ENCODE results near the gene STAC2.
"Not testable (repeated sequence)": the region's sequence is repeated elsewhere in the genome, so short reads cannot be mapped to it uniquely, and the experiment has no call there.

The STAC2 gene

DNA sequence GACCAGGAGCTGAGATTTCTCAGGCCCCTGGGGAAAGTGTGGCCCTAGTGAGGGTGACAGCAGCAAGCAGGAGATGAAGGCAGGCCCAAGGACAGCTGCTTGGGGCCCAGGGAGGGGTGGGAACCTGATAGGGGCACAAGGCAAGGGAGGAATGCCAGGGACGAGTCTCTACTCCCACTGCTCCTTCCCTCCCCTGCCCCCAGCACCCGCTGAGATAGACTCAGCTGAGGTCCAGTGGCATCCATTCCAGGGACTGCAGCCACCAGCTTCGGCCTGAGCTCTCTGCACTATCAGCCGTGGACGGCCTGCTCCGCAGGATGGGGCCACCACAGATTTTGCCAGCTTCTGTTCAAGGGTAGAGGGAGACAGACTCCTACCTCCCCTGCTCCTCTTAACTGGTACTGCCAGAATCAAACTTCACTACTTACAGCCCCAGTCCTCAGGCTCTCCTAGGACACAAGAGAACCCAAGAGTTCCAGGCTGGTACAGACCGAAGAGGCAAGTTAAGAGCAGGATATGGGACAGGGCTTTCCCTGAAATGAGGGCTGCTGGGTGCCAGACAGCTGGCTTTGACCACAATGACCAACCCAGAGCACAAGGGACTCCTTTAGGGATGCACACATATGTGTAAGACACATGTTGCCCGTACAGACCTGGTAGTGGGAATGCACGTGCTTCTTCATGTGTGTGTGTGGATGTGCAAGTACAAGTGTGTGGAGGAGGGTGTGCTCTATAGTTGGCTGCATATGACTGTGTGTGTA is 33.8 kb downstream of the STAC2 start:
- no peak for DNase-seq (ENCODE audit: low read depth in 1 of 2, low spot score in 1 of 2)

DNA sequence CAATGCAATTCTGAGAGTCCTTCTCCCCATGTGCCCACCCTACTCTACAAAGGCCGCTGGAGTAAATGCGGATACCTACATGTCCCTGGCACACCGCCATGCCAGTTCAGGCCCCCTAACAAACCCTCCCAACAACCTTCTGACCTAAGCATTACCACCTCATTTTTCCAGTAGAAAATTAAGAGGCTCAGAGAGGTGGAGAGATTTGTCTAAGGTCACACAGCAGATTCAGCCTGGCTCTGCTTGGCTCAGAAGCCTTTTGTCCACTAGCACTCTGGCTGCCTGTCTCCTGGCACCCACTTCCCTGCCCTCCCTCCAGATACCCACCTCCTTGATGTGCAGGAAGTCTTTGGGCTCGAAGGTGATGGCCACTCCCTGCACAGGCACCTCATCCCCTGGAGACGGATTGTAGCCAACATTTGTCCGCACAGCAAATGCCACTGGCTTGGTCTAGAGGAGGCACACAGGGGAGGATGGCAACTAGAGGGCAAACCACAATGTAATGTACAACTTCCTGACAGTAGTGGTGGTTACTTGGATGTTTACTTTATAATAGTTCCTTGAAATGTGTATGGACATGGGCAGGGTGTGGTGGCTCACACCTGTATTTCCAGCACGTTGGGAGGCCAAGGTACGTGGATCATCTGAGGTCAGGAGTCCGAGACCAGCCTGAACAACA is 38.5 kb downstream of the STAC2 start:
- DNase-seq (ENCODE audit: low read depth in 1 of 2, low spot score in 1 of 2): no peak

DNA sequence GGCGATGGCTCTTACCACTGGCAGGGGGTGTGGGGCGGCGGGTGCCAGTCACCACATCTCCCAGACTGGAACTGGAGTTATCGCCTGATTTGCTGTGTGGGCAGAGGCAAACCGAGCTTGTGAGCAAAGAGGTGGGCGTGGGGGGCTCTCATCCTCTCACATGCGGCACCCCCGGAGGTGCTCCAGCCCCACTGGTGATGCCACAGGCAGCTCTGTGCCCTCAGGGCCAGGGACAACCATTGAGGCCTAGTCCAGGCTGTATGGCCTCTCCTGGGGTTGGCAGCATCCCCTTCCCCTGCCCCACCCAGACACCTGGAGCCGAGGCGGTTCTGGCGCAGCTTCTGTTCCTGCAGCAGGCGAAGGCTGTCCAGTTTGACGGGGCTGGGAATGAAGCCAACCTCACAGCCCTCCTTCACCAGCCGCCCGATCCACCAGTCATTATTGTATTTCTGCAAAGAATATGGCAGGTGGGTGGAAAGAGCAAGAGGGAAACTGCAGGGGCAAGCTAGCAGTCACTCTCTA is 39.2 kb downstream of the STAC2 start:
- no peak for DNase-seq (ENCODE audit: low read depth in 1 of 2, low spot score in 1 of 2)

DNA sequence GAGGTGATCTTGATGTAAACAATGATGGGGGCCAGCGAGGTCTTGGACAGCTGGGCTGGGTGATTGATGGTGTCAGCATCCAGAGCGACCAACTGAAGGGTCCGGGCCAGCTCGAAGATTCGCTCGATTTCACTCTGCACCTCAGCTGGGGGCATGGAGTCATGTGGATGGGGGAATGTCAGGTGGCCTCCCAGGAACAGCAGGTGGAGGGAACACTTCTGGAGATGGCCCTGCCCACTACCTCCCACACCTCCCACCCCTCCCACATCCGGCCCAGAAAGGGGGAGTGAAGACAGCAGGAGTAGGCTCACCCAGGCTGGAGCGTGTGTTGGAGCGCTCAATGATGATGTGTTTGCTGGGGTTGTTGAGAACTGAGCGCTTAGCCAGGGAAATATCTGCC is 42.0 kb downstream of the STAC2 start:
- no peak for DNase-seq (ENCODE audit: low read depth in 1 of 2, low spot score in 1 of 2)

DNA sequence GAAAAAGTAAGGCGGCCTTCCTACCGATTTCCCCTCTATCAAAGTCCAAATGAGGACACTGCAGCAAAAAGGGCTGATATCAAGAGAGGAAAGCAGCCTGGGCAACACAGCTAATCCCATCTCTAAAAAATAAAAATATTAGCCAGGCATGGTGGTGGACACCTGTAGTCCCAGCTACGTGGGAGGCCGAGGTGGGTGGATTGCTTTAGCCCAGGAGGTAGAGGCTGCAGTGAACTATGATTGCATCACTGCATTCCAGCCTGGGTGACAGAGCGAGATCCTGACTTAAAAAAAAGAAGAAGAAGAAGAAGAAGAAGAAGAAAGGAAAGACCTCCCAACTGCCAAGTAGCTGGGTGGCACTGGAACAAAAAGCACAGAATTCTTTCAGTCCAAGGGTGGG is 42.7 kb downstream of the STAC2 start:
- no peak for DNase-seq (ENCODE audit: low read depth in 1 of 2, low spot score in 1 of 2)

DNA sequence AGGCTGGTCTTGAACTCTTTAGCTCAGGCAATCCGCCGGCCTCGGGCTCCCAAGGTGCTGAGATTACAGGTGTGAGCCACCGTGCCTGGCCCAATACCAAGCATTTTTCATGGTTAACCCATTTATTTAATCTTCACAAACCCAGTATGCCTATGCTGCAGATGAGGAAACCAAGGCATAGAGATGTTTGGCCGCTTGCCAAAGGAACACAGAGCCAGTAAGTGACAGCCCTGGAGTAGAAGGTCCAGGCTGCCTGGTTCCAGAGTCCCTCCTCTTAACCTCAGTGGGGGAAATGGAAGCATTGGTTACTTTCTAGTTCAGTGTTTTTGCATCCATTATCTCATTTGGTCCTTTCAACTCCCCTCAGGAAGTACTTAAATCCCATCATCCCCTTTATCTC is 44.4 kb downstream of the STAC2 start:
- DNase-seq (ENCODE audit: low read depth in 1 of 2, low spot score in 1 of 2): no peak

DNA sequence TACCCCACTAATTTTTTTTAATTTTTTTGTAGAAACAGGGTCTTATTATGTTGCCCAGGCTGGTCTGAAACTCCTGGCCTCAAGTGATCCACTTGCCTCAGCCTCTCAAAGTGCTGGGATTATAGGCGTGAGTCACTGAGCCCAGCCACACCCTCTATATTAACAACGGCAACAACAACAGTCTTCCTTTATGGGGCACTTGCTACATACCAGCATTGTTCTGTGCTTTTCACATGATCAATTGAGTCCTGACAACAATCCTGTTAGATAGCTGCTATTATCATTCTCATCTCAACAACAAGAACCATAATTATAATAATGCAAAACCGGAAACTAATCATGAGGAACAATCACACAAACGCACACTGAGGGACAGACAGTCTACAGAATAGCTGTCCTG is 47.2 kb downstream of the STAC2 start:
- no peak for DNase-seq (ENCODE audit: low read depth in 1 of 2, low spot score in 1 of 2)

DNA sequence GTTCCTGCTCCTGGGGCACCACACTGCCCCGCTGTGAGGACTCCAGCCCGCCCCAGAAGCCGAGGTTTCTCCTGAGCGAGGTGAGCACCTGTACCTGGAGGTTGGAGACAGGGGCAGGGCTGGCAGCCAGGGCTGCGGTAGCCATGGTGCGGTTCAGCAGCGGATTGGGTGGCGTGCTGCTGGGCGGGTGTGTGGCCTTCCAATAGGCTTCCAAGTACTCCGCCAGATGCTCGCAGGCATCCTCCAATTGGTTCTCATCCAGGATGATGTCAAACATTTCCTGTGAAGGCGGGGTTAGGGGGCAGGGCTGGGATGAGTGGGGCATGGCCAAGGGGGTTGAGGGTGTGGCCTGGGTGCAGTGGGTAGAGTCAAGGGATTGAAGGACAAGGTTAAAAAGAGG is 48.5 kb downstream of the STAC2 start:
- DNase-seq (ENCODE audit: low read depth in 1 of 2, low spot score in 1 of 2): no peak

DNA sequence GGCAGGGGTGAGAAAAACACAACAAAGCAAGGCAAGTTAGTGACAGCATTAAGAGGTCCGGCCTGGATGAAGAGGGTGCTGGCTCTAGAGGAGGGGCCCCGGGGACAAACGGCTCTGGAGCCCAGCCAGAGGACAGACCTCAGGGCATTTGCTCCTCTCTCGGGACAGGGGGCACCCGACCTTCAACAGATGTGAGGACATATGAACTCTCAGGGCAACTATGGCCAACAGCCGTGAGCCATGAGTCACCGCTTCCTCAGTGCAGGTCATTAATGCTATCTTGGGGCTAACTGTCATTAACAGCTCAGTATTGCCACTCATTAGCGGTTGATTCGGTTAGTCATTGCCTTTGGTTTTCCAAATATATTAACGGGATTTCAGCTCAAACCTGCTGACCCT is 50.1 kb downstream of the STAC2 start:
- no peak for DNase-seq (ENCODE audit: low read depth in 1 of 2, low spot score in 1 of 2)

DNA sequence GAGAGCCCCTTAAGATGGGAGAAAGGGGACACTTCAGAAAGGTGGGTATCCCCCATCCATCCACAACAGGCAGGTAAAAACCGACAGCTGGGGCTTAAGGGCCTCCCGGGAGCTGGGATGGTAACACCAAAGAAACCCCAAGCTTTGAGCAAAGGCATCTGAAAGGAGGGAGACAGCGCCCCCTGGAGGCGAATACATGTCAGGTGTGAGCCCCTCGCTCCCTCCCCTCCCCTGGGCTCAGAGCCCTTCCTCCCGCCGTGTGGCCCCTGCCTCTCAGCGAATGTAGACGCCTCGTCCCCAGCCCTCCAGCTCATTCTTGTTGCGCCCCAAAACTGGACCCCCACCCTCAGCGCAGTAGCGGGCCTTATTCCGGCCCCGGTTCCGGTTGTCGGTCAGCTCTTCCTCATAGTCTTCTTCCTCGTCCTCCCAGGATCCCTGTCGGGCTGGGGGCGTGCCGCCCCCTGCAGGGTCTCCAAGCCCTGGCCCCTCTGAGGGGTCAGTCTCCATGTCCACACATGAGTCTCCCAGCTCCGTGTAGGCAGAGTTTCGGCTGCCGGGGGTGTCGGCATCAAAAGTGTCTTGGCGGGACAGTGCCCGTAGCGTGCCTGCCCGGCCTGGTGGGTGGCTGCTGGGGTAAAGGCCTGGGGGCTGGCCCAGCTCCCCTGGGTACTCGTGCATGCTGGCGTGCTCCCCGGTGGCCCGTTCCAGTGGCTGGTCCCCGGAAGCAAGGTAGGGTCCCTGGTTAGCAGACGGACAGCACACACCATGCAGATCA is 50.6 kb downstream of the STAC2 start:
- DNase-seq (ENCODE audit: low read depth in 1 of 2, low spot score in 1 of 2): peak; percentile 65 to 66

DNA sequence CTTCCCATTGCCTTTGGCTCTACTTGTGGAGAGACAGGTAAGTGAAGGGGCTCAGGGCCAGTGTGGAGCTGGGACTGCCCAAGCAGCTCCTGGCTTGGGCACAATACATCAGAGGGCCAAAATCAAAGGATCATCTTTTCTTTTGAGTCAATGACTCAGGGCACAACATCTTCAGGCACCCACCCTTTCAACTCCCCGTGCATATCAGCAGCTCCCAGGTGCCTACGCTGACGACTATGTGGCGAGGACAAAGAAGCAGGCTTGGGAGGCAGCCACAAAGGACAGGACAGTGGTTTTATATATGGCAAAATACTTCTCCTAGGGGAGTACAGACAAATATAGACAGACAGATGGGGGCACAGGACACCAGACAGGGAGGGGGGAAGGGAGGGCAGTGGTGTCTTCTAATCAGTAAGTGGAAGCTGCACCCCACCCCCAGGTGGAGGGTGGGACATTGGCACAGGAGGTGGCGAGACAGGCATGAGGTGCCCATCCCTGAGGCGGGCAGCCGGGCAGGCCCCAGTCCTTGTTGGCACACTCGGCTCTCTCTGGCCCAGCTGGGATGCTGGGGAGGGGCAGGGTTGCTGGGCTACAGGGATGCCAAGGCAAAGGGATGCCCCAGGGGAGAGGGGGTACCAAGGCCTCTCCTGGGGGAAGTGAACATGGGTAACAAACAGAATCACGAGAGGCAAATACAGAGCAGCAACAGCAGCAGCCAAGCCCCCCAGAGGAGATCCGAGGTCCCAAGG is 52.0 kb downstream of the STAC2 start:
- DNase-seq (ENCODE audit: low read depth in 1 of 2, low spot score in 1 of 2): no peak

DNA sequence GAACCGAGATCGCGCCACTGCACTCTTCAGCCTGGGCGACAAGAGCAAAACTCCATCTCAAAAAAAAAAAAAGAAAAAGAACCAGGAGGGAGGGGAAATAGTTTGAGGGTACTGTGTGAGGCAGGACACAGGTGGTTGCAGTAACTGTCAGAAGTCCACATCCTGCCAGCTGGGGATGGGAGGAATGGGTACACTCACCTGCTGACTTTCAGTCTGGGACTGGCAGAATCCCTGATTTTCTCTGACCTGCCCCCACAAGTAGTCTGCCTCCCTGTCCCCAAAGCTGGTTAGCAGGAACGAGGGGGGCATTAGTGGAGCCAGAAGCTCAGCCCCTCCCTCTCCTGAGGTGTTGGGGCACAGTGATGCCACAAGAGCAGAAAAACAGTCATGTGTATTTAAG is 52.7 kb downstream of the STAC2 start:
- DNase-seq (ENCODE audit: low read depth in 1 of 2, low spot score in 1 of 2): no peak

DNA sequence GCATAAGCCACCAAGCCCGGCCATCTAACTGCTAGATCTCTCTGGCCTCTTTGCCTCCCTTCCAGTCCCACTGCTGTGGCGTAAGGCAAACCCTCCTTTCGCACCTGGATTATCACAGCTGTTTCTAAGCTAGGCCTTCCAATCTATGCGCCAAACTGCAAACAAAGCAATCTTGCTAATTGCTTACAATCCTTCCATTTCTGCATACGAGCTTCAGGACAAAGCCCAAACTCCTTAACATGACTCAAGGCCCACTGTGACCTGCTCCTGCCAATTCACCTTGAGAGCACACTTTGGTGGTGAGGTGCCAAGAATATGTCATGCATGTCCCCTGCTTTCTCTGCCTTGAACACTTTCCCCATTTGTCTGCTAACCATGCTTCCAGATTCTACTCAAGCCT is 53.8 kb downstream of the STAC2 start:
- no peak for DNase-seq (ENCODE audit: low read depth in 1 of 2, low spot score in 1 of 2)

DNA sequence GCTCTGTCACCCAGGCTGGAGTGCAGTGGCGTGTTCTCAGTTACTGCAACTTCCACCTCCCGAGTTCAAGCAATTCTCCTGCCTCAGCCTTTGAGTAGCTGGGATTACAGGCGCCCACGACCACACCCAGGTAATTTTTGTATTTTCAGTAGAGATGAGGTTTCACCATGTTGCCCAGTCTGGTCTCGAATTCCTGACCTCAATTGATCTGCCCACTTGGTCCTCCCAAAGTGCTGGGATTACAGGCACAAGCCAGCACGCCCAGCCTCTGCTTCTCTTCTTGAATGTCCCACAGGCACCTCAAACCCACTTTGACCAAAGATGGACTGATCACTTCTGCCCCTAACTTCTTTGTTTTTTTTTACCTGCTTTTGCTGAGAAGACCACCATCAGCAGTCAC is 55.2 kb downstream of the STAC2 start:
- DNase-seq (ENCODE audit: low read depth in 1 of 2, low spot score in 1 of 2): no peak

DNA sequence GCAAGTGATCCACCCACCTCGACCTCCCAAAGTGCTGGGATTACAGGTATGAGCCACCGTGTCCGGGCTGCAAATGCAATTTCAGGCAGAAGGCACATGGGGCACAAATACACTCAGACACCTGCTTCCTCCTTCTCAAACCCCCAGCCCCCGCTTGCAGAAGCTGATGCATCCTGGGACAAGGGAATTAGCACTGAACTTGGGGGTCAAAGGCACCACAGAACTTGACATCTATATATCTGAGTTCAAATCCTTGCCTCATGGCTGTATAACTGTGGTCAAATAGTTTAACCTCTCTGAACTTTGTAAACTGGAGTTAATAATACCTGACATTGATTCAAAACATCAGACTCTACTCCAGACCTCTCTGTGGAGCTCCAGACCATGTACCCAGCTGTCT is 55.6 kb downstream of the STAC2 start:
- DNase-seq (ENCODE audit: low read depth in 1 of 2, low spot score in 1 of 2): no peak

DNA sequence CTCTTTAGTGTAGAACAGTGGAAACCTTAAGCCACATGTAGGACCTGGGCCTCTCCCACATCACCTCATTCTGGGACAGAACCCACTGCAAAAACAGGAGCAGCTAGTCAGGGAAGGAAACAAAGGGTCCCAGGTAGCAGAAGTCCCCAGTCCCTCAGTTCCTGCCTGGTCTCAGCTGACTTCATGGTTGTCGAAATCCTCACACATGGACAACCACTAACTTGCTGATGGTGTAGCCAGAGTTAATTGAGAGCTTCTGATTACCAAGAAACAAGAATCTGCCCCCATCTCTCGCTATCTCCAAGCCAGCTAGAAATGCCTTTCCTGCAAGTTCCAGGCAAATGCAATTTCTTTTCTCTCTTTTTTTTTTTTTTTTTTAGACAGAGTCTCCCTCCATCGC is 56.2 kb downstream of the STAC2 start:
- no peak for DNase-seq (ENCODE audit: low read depth in 1 of 2, low spot score in 1 of 2)

DNA sequence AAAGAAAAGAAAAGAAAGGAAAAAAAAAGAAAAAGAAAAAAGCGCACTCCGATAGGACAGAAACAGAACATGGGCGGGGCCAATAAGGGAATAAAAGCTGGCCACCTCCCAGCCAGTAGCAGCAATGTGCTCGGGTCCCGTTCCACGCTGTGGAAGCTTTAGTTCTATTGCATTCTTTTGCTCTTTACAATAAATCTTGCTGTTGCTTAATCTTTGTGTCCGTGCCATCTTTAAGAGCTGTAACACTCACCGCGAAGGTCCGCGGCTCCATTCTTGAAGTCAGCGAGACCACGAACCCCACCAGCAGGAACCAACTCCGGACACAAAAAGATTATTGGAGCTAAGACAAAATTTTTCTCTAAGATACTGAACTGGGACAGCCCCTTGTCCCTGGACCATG is 56.6 kb downstream of the STAC2 start:
- DNase-seq (ENCODE audit: low read depth in 1 of 2, low spot score in 1 of 2): no peak

DNA sequence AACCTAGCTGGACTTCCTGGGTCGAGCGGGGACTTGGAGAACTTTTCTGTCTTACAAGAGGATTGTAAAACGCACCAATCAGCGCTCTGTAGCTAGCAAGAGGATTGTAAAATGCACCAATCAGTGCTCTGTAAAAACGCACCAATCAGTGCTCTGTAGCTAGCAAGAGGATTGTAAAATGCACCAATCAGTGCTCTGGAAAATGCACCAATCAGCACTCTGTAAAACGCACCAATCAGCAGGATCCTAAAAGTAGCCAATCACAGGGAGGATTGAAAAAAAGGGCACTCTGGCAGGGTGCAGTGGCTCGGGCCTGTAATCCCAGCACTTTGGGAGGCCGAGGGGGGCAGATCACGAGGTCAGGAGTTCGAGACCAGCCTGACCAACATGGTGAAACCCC is 57.2 kb downstream of the STAC2 start:
- not testable (repeated sequence) for DNase-seq (ENCODE audit: low read depth in 1 of 2, low spot score in 1 of 2)

DNA sequence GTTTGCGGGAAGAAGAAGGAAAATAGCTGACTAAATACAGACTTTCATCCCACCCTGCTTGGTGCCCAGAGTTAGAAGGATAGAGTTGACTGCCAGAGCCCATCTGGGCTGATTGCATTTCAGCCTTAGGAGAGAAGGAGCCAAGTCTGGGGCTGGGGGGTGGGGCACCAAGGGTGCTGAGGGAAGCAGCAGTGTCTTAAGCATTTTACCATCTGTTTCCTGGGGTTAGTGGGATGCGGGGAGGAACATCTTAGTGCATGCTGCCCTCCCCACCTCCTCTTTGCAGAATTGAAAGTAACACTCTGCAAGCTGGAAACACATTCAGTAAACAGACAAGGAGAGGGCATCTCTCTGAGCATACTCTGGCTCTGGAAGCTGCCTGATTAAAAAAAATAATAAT is 58.3 kb downstream of the STAC2 start:
- no peak for DNase-seq (ENCODE audit: low read depth in 1 of 2, low spot score in 1 of 2)

DNA sequence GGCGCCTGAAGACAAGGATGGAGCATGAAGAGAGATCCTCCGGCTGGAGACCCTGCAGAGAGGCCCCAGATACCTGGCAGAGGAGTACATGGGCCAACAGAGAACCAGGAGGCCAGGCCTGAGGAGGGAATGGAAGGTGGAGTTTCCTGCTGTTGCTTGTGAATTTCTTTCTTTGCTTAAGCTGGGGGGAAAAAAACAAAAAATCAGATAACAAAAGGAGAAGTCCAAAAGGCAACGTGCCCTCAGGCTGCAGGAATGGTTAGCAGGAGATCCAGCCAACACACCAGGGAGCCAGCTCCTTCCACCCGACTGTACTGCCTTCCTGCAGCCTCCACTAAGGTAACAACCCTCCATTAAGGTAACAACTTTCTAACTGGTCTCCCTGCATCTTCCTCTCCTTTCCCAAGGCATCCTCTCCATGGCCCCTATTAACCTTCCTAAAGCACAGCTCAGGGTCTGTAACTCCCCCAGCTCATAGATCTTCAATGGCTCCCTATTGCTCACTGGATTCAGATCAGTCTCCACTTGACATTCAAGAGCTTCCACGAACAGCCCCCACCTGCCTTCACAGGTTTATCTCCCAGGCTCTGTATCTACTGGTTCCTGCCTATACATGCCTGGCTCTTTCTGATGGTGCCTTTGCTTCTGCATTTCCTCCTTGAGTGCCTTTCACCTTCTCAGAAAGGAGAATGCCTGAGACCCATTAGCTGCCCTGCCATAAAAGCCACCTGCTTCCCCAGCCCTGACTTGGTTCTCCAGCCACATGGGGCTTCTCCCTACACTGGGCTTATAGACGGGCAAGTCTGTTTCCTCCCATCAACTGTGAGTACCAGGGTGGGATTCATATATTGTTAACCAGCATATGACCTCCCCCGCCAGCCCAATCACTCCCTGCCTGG is 59.1 kb downstream of the STAC2 start:
- no peak for DNase-seq (ENCODE audit: low read depth in 1 of 2, low spot score in 1 of 2)

Data from activated CD4-positive, alpha-beta T cell treated with anti-CD3 and anti-CD28 coated beads, Interleukin-2, amount 50 U/mL, for 24 hours (primary cell).